ENCODE measurements around the gene SPINK4.

DNA sequence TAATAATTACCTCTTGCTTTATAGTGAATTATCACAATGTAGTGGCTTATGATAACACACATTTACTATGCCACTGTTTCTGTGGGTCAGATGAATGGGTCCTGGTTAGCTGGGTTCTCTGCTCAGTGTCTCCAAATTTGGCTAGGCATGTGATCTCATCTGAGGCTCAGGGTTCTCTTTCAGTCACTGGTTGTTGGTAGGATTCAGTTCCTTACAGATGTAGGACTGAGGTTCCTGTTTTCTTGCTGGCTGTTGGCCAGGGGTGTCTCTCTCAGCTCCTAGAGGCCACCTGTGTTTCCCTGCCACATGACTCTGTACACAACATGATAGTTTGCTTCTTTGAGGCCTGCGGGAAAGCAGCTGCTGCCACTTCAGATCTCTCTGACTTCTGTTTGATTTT lies 57.5 kb downstream of the SPINK4 start:
- TF ChIP-seq POLR2AphosphoS5 (IDR thresholded peaks at IDR 0.05) (no peak), POLR2A (IDR thresholded peaks at IDR 0.05) (no peak)
- TF ChIP-seq, protein P1, sequence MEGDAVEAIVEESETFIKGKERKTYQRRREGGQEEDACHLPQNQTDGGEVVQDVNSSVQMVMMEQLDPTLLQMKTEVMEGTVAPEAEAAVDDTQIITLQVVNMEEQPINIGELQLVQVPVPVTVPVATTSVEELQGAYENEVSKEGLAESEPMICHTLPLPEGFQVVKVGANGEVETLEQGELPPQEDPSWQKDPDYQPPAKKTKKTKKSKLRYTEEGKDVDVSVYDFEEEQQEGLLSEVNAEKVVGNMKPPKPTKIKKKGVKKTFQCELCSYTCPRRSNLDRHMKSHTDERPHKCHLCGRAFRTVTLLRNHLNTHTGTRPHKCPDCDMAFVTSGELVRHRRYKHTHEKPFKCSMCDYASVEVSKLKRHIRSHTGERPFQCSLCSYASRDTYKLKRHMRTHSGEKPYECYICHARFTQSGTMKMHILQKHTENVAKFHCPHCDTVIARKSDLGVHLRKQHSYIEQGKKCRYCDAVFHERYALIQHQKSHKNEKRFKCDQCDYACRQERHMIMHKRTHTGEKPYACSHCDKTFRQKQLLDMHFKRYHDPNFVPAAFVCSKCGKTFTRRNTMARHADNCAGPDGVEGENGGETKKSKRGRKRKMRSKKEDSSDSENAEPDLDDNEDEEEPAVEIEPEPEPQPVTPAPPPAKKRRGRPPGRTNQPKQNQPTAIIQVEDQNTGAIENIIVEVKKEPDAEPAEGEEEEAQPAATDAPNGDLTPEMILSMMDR (IDR thresholded peaks at IDR 0.05): no peak
